M059J (cell line): ENCODE results near the gene WDR46. TPM values are rescaled to one million over a fixed set of nuclear protein-coding genes. Genes with fewer than 3 reads are reported as not detected.
A peak's percentile ranks its signal among the peaks of the same experiment; 100 is the strongest.
"Not testable (repeated sequence)": the region's sequence is repeated elsewhere in the genome, so short reads cannot be mapped to it uniquely, and the experiment has no call there.

ENCODE experiments used
- DNase-seq: peaks from one replicate; pipeline ENCODE4 v3.0.0-alpha.2; 2012; ENCODE audit warnings: low read depth
- total RNA-seq: library from RNA; depleted of rRNA; stranded (reverse); fragments of >200 nt; shearing (Covaris generic); gene quantifications from 2 replicates; pipeline ENCODE4 v1.2.3, GENCODE V29; 2014

The WDR46 gene
- total RNA-seq, 1 experiment from 2014 or later: 151 TPM

DNA sequence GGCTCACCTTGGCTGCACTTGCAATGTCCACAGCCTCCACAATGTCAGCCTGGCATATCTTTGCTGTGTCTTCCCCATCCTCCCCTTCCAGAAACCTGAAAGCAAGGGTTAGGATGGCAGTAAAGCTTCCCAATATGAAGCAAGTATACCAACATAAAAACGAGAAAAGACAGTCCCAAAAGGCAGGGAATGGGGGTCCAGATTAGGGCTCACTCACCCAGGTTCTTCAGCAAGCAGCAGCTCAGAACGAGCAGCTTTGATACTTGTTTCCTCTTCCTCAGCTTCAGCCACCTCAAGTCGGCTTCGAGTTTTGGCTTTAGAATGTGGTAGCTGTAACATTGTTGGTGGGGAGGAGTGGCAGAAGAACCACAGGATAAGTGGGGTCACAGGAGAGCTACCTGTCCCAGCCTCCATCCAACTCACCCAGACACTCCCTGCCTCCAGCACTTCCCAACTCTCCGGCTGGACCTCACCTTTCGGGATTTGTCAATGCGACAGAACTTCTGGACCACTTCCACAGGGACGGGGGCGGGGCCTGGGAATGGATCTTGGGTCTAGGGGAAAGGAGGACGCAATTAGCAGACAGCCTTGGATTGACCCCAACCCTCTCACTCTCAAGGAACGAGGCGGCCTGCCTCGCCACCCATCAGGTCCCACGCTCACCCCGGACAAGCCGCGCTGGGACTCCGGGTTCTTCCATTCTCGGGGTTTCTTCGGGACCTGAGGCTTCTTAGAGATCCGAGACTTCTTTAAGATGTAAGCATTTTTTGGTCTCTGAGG is 708 bp downstream of the WDR46 start:
- DNase-seq: no peak

DNA sequence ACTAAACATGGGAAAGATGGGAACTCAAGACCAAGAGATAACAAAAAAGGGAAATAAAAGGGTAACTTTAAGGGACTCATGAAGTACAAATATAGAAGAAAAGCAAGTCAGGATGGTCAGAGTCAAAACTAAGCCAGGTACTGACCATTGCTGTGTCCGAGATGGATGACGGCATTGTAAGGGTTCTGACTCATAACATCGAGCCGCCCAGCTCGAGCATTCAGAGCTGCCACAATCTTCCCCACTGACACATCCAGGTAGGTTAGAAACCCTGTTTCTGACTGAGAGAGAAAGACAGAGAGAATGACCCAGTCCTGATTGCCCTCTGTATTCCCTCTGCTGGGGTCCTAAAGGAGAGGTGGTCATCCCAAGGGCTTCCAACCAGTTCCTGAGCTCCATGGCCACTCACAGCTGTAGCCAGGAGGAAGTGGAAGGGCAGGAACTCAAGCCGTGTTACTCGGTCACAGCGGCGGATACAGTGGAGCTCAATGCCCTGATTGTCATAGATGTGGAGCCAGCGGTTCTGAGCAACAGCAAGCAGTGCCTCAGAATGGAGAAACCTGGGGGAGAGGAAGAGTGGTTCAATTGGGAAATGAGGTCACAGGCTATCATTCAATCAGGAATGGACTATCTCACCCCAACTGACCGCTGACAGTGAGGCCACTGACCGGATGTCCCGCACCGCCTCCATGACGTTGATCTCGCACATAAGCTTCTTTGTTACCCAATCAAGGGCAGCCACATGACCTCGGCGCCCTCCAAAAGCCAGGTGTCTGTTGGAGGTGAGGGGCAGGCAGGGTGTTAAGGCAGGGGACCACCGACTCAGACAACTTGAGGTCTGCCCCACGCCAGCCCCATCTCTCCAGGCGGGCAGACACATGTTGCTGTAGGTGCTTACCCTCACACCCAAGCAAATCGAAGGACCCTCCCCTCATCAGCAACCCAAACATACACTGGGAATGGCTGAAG is 1.8 kb downstream of the WDR46 start:
- DNase-seq: no peak

- DNase-seq: not testable (repeated sequence)
Observed at GRCh38 chr6:33285214-33285613, 3.8 kb downstream of the WDR46 start.

GRCh38 chr6:33280539-33280938 is 8.5 kb downstream of the WDR46 start:
- DNase-seq: no peak

GRCh38 chr6:33279971-33280511 is 9.0 kb downstream of the WDR46 start:
- peak; percentile 76 for DNase-seq

- no peak for DNase-seq
Observed at GRCh38 chr6:33279257-33279695, 9.8 kb downstream of the WDR46 start.

GRCh38 chr6:33278810-33279209 is 10.2 kb downstream of the WDR46 start:
- no peak for DNase-seq

DNA sequence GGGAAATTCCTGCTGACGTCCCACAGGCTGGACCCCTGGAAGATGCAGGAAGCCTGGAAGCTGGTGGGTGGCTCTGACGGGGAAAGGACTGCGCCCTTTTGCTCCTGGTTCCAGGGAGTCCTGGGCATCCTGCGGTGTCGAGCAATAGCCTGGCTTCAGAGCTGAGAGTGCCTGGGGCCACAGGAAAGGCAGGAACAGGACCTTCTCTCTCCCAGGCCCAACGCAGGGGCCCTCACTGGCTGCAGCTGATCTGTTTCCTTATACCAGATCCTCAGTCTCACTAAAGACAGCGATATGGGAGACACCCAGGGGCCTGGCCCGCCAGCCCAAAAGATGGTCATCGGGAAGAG is 10.7 kb downstream of the WDR46 start:
- peak; percentile 45 for DNase-seq

DNA sequence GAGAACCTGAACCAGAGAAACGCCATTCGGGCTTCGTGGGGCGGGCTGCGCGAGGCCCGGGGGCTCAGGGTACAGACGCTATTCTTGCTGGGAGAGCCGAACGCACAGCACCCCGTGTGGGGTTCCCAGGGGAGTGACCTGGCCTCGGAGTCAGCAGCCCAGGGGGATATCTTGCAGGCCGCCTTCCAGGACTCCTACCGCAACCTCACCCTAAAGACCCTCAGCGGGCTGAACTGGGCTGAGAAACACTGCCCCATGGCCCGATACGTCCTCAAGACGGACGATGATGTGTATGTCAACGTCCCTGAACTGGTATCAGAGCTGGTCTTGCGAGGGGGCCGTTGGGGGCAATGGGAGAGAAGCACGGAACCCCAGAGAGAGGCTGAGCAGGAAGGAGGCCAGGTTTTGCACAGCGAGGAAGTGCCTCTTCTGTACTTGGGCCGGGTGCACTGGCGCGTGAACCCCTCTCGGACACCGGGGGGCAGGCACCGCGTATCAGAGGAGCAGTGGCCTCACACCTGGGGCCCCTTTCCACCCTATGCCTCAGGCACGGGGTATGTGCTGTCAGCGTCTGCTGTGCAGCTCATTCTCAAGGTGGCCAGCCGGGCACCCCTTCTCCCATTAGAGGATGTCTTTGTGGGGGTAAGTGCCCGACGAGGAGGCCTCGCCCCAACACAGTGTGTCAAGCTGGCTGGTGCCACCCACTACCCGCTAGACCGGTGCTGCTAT is 11.2 kb downstream of the WDR46 start:
- DNase-seq: no peak

DNA sequence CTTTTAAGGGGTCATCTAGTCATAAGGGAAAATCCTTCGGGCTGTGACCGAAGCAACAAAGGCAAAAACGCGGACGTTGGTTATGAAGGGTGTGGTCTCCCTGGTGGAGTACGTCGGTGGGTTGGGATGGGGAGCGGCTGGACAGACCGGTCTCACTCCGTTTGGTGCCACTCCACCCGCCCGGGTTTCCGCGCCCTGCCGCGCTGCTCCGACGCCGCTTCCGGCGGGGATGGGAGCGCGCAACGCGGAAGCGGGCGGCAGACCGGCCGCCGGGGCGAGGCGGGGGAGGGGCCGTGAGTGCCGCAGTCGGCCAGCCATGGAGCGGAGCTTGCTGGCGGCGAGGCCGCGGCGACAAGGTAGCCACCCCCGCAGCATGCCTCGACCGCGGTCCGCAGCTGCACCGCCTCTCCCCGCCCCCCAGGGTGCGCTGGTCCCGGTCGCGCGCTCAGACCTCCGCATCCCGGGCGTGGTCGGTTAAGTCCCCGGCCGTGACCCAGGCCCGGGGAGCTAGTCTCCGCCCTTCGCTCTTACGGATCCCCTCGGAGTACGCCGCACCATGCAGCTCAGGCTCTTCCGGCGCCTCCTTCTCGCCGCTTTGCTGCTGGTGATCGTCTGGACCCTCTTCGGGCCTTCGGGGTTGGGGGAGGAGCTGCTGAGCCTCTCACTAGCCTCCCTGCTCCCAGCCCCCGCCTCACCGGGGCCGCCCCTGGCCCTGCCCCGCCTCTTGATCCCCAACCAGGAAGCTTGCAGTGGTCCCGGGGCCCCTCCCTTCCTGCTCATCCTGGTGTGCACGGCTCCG is 12.0 kb downstream of the WDR46 start, which contains the start of gene B3GALT4:
TSS of gene B3GALT4 (plus strand) at position 260 of the 799 bp plus-strand sequence. CDS start at position 557, 297 bp downstream.
- no peak for DNase-seq

DNA sequence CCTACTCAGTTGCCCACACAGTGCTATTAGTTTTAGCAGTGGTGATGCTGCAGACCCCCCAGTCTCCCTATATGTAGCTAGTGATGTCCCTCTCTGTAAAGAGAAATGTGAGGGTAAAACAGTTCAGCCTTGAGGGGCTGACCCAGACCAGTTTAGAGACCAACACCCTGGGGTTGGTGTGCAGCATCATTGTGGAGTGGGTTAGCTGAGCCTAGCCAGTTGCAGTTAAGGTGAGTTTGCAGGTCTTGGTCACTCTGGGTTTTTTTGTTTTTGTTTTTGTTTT is 12.5 kb downstream of the WDR46 start:
- DNase-seq: no peak

GRCh38 chr6:33275795-33276580 is 13.1 kb downstream of the WDR46 start:
- DNase-seq: not testable (repeated sequence)

- no peak for DNase-seq
Observed at GRCh38 chr6:33273924-33274902, 14.8 kb downstream of the WDR46 start.

DNA sequence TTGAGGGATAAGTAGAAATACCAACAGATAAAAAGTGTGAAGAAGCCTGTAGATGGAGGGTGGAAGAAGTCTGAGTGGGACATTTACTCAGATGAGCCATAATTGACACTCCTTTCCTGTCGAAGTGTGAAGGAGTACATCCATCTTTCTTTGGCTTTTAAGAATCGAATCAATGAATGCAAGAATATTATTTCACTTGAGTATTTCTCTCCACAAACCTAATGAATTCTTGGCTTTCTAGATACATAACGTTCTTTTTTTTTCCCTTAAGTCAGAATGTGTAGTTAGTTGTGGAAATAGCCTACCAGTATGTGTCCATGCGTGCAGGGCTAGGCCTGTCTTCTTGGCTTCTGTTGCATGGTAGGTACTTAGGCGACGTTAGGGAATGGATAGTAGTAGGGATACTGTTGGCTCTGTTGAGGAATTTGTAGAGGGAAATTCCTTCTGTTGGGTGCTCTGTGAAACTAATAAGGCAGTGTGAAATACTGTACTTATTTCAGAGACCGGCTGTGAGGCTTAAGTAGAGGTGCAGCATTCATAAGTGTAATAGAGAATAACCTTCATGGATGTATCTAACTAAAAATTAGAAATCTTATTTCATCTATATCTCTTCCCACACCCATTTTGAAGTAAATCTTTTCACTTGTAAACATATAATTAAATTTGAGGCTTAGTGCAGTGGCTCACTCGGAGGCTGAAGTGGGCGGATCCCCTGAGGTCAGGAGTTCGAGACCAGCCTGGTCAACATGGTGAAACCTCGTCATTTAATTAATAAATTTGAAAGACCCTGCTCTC is 15.7 kb downstream of the WDR46 start:
- DNase-seq: no peak

DNA sequence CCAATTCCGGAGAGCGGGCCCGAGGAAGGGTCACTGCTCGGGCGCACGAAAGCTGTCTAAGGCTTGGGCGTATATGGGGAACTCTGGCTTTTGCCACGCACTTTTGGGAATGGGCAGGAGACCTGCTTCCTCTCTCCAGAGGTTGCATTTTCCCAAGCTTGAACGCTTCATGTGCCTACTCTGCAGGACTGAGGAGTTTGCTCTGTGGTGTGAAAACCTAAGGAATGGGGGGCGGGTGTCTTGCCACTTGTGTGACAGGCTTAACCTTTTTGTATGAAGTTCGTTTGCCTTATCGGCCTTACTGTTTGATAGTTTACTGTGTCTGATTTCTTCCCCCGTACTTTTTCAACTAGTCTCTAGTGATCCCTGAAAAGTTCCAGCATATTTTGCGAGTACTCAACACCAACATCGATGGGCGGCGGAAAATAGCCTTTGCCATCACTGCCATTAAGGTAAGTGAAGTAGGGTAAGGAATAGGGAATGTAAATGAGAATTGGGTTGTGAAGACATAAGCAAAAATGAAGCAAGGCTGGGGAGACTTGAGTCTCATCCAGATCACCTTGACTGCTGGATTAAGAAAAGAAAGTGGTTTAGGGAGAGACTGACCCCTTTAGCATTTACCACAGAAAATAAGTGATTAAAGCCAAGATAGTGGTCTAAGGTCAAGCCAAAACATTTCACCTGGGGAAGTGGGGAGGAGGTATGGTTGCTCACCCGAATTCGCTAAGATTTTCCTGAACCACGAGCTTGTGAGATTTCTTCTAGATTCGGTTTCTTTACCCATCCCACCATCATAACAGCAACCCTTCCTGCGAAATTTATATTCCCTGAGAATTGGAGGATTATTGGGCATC is 16.5 kb downstream of the WDR46 start:
- DNase-seq: no peak

DNA sequence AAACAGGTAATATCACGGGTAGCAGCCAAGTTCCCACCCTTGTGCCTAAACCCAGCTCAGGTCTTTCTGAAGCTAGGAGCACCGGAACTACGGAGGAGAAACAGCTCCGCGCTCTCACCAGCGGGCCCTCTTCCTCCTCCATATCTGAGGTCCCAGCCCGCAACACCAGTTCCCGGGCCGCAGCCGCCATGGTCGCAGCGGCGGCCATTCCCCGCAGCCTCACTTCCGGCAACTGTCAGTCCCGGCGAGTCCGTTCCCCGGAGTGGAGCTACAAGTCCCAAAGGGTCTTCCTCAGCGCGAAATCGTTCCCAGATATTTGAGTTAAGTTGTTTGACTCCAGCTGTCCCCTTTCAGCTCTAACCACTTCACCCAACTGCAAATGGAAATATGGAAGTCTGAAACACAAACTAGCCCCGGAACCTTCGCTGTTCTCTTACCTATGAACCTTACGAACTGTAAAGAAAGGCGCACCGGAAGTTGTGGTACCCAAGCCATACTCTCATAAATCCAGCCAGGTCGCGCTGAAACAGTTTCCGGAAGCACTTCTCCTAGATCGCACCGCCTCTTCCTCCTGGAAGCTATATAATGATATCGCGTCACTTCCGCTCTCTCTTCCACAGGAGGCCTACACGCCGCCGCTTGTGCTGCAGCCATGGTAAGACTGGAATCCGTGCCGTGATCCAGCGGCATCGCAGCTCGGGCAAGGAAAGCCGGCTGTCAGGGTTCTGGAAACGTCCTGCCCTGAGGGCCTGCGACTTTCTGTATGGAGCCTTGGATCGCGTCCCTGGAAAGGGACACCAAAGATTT is 17.4 kb downstream of the WDR46 start, which contains the start of the genes RPS18 and VPS52:
TSS of gene RPS18 (plus strand) at position 608 of the 807 bp plus-strand sequence. CDS start at position 653, 45 bp downstream.
TSS of gene VPS52 (minus strand) at position 409 of the 807 bp plus-strand sequence. CDS start at position 208, 201 bp downstream.
- peak; percentile 100 for DNase-seq
